ENCODE results near the gene POP5.
"Not testable (repeated sequence)": the region's sequence is repeated elsewhere in the genome, so short reads cannot be mapped to it uniquely, and the experiment has no call there.

Gene POP5

DNA sequence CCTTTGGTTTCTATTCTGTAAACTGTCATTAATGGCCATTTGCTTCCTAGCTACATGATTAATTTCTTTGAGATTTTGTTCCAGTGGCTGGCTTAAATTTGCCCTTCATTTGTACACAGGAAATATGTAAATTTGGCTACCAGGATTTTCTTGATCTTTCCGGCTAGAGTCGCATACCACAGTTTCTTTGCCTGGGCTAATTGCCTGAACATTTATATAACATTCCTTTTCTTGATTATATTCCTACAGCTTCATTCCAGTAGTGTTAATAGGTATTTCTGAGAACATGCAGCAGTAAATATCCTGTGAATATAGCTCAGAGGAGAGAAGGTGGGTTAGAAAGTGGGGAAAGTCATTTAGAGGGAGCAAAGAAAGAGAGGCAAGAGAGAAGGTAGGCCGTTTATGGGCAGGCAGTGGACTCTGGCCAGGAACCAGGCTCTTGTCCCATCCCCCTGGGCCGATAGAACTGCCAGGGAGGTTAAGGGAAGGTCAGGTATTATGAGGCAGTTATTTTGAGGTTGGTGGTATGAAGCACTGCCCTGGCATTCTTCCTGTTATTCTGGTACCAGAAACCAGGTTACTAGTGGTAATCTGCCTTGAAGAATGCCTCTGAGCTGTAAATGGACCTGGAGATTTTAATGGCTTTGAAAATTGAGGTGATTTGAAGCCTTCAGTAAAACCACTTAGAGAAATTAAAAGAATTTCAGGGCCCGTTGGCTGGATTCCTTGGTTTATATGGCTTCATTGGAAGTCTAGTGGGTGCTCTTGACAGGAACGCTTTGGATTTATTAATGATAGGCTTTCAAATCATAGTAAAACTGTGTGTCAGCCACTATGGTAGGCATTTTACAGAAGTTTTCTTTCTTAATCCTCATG lies 42.7 kb downstream of the POP5 start:
- in situ Hi-C loops (cut with MboI; ENCODE audit: low sequenced_read_pairs) = no loop called here

DNA sequence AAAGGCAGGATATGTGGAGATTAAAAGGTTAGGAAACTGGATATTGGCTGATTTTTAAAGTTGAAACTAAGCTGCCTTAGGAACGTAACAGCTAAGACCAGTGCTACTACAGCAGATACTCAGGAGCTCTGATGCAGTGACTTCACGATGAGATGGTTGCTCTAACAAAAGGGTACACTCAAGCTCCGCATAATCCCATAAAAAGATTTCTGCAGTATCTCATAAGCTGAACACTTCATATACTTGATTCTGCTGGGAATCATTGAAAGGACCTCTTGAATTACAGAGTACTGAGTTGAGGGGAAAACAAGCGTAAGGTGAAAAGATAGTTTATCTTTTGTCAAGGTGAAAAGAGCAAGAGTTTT lies 43.4 kb downstream of the POP5 start:
- in situ Hi-C loops (cut with MboI; ENCODE audit: low sequenced_read_pairs) = no loop called here

GRCh38 chr12:120536064-120536791 lies 45.0 kb downstream of the POP5 start:
- in situ Hi-C loops (cut with MboI; ENCODE audit: low sequenced_read_pairs) = no loop called here

DNA sequence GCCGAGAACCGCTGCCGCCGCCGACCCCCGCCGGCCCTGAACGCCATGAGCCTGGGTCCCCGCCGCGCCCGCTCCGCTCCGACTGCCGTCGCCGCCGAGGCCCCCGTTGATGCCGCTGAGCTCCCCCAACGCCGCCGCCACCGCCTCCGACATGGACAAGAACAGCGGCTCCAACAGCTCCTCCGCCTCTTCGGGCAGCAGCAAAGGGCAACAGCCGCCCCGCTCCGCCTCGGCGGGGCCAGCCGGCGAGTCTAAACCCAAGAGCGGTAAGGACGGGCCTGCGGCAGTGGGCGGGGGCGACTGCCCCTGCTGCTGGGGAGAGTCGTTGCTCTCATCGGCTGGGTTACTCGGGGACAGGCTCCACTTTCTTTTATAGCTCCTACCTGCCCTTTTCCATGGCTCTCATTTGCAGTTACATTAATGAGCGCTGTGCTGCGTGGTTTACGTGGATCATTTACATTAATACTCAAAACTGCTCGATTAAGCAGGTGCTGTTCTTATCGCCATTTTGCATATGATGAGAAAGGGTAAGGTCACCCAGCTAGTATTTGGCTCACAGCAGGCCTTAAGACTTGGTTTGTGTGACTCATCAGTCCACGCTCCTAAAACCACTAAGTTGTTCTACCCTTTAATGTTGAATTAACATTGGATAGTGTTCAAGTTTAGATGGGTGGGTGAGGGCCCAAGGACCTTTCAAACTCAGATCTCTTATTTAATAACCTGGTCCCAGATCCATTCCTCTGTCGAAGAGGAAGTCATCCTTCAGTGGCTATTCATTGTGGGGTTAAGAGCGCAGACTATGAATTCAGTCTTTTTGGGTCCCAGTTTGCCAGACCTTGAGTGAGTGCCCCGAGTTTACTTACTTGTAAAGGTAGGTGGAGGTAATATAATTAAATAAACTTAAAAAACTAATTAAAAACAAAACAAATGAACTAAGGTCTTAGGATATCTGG lies 46.2 kb downstream of the POP5 start:
- in situ Hi-C loops (cut with MboI; ENCODE audit: low sequenced_read_pairs) = no loop called here

GRCh38 chr12:120534203-120534702 lies 46.9 kb downstream of the POP5 start, which contains the start of gene RNF10:
TSS of gene RNF10 (plus strand) at chr12:120534356. CDS start at chr12:120534812, 456 bp downstream.
- in situ Hi-C loops (cut with MboI; ENCODE audit: low sequenced_read_pairs) = no loop called here

GRCh38 chr12:120532701-120533238 lies 48.4 kb downstream of the POP5 start:
- in situ Hi-C loops (cut with MboI; ENCODE audit: low sequenced_read_pairs) = no loop called here

GRCh38 chr12:120530418-120530761 lies 50.8 kb downstream of the POP5 start:
- in situ Hi-C loops (cut with MboI; ENCODE audit: low sequenced_read_pairs) = not testable (repeated sequence)

DNA sequence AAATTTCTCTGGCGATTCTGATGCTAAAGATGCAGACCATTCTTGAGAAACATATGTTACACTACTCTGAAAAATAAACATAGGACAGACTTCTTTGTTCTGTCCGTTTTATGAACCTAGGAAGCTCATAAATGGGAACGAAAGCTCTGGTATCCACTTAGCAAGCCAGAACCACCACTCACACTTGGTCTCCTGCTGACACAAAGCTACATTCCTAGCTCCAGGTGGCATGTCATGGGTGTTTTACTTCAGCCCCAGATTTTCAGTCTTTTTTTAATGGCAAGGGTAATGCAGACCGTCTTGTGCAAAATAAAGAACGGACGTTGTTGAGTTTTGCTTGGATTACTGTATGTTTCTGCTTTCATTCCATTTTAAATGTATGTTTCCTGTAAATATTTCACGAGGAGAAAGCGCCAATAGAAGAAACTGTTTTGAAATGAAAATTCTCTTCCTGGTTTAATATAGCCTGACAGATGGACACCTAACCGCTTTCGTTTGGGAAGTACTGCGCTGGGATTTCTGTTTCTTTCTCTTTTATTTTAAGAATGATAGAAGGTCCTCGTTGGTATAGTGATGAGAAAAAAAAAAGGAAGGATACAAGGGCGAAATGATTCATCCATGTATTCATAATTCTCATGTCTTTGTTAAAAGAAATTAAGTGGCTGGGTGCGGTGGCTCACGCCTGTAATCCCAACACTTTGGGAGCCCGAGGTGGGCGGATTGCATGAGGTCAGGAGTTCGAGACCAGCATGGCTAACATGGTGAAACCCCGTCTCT lies 51.4 kb downstream of the POP5 start:
- in situ Hi-C loops (cut with MboI; ENCODE audit: low sequenced_read_pairs) = no loop called here

DNA sequence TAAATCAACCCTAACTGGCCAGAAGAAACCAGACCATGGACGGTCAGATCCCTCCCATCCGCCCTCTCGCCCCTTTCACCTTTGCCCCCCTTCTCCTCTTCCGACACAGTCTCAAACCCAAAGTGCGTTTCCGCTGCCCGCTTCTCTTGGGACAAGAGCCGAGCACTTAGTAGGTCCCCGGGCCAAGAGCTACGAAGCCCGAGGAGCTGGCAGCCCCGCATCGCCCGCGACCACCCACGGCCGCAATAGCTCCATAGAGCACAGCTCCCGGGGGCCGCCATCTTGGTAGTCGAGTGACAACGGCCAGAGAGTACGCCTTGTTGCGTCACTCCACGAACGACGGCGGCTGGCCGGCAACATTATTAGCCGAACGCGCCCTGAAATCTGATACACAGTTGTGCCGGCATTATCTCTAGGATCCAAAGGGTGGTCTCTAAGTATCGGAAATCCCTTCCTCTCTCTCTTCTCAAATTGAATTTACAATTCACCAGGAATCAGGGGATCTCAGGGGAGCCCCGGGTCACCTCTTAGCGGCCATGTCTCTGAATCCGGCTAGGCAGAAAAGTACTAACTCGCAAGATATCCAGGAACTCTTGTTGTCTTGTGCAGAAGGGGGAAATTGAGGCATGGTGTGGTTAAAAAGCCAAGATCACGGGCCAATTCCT lies 52.2 kb downstream of the POP5 start, which contains the start of gene COQ5:
TSS of gene COQ5 (minus strand) at position 298 of the 665 bp plus-strand sequence. CDS start at position 281, 17 bp downstream.
- in situ Hi-C loops (cut with MboI; ENCODE audit: low sequenced_read_pairs) = no loop called here

Measured in hTERT RPE-1 (cell line).